ENCODE measurements around the gene RAD51AP1.

DNA sequence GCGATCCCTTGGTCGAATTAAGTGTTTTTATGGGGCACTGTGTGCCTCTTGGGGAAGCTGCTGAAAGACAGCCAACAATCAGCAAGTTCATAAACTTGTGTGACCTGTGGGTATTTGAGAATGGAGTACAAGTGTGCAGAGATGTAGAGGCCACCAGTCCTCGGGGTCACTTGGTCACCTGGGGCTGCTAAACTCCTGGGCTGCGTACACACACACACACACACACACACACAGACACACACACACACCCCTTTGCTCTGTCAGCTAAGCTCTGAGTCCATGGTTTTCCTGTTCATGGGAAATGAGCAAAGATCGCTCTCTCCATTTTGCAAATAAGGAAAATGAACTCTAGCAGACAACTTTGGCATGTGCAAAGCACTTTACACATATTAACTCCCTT, 47.8 kb downstream of the RAD51AP1 start:
- TF ChIP-seq, protein P1, sequence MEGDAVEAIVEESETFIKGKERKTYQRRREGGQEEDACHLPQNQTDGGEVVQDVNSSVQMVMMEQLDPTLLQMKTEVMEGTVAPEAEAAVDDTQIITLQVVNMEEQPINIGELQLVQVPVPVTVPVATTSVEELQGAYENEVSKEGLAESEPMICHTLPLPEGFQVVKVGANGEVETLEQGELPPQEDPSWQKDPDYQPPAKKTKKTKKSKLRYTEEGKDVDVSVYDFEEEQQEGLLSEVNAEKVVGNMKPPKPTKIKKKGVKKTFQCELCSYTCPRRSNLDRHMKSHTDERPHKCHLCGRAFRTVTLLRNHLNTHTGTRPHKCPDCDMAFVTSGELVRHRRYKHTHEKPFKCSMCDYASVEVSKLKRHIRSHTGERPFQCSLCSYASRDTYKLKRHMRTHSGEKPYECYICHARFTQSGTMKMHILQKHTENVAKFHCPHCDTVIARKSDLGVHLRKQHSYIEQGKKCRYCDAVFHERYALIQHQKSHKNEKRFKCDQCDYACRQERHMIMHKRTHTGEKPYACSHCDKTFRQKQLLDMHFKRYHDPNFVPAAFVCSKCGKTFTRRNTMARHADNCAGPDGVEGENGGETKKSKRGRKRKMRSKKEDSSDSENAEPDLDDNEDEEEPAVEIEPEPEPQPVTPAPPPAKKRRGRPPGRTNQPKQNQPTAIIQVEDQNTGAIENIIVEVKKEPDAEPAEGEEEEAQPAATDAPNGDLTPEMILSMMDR (conservative IDR thresholded peaks at IDR 0.05 in 1 of 2, IDR thresholded peaks at IDR 0.05 in 1 of 2; ENCODE audit: extremely low read depth in 1 of 2, insufficient read depth in 1 of 2, low read depth in 1 of 2, low read length in 2 of 2), result no peak
- no peak for TF ChIP-seq EZH2 (IDR thresholded peaks at IDR 0.05; ENCODE audit: borderline replicate concordance, low read length)

Data from mammary epithelial cell (primary cell).